Medulla oblongata (tissue), 1 donor: ENCODE measurements around the gene GOT1.

Experiments
- DNase-seq: peaks from one replicate; pipeline ENCODE4 v3.0.0-alpha.2; 2015; ENCODE audit errors: extremely low spot score

The GOT1 gene

DNA sequence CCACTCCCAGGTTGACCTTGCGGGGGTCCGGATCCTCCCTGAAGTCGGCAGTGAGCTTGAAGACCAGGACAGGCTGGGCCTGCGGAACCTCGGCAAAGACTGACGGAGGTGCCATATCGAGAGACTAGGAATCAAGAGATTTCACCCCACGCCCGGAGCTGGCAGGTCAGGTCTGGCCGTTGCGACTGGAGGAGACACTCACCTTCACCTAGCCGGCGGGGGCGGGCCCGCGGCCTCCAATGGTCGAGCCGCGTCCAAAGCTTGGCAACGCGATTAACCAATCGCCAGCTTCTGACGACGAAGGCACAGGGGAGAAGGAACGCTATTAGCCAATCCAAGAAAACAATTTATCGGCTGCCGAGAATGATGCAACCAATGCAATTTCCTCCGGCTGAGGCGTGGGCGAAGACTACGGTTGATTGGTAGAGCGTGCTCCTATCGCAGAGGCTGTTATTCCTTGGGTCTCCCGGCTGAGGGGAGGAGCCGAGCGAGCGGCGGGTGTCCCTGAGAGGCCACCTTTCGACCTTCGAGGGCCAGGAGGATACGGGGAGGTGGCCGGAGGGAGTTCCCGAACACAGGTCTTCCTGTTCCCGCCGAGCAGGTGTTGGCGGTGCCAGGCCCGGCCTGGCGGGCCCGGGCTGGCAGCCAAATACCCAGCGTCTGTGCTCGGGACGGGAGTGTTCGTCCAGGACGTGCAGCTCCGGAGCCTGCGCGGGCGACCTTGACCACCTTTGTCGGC lies at the start of gene GOT1:
GOT1 (minus strand) TSS at position 174 of the 739 bp plus-strand sequence; CDS start at position 115, 59 bp downstream.
- peak; percentile 100 for DNase-seq

DNA sequence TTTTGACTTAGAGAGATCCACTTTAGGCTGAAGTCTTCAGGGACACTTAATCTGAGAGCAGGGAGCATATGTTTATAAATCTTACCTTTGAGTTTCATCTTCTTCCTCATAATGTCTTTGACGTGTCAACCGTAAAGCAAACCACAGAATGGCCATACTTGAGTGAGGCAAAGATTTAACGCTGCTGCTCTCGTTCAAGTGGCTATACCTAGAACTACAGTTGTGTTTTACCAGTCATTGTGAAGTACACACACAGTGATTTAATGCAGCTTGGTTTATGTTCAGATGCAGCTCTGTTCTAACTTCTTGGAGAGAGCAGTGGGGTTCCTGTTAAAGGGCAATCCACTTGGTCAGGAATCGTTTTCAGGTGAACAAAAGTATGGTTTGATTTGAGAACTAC lies 39.9 kb upstream of the GOT1 start:
- no peak for DNase-seq

DNA sequence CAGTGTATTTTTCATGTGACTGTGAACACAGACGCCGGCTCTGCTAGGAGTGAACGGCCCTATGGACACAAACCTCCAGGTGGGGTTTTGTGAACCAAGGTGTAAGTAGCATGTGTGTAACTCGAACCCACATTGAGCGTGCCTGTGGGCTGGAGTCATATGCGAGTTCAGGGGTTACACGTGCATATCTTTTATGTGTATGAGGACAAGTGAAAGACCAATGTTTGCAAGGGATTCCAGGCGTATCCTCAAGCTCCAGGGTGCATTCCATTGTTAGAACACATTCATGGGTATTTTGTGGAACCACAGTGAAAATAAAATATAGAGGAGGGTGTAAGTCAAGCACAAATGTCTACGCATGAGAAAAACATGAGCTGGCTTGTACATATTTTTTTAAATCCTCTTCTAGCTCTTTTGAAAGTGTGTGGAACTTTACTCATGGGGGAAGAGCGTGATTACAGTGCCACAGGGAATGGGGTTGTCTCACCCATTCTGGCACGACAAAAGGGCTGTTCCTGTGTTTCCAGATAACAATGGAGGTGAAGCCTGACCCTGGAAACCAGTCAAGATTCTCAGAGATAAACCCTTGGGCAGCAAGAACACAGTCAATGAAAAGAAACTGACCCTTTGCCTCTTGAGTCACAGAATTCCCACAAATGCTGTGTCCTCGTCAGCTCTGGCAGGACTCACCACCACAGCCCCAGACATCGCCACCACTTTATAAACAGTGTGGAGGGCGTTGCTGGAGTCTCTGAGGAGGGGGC lies 37.0 kb upstream of the GOT1 start:
- DNase-seq: no peak

DNA sequence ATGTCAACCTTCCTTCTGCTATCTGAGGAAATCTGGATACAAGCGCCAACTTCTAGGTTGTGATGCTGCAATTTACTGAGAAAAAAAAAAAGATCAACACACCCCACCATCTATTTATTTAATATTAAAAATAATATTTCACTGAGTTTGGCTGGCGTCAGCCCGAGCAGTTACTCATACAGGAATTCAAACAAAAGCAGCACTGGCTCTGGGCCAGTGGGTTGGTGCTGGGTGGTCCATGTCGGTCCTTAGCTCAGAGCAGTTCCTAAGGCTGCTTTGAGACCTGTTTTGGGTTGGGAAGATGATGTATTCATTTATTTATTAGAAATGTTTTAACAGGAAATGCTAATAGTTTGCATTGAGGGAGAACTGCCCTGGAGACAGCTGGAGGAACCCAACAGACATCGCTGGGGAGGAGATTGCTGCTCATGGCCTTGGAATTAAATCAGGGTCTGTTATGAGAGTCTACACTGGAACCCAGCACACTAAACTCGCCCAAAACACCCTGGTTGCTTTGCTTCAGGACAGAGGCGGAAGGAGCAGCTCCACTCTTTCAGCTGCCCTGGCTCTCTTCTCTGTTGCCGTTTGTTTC lies 36.3 kb upstream of the GOT1 start:
- no peak for DNase-seq

DNA sequence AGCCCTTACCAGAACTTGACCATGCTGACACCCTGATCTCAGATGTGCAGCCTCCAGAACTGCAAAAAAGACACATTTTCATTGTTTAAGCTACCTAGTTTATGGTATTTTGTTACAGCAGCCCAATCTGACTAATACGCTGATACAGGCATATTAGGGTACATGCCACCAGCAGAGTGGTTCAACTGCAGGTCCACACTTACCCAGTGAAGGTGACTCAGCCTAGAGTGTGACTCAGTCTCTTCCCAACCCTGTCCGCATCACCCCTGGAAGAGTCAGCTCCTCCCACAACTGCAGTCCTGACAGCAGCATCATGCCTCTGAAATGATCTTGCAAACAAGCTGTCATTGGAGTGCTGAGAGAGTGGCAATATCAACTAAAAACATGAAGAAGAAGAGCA lies 30.8 kb upstream of the GOT1 start:
- DNase-seq: no peak

DNA sequence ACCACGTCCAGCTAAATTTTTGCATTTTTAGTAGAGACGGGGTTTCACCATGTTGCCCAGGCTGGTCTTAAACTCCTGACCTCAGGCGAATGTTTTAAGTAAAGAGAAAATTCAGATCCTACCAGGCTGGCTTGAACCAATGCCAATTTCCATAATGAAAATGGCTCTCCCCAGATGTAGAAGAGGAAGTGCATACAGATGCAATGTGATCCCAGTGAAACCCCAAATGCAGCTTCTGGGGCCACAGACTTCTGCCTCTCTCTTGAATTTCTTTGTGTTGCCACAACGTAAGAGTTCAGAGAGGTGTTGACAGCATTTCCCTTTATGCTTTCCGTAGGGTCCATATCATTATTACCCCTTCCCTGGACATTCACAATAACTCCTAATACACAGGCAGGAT lies 29.6 kb upstream of the GOT1 start:
- no peak for DNase-seq

DNA sequence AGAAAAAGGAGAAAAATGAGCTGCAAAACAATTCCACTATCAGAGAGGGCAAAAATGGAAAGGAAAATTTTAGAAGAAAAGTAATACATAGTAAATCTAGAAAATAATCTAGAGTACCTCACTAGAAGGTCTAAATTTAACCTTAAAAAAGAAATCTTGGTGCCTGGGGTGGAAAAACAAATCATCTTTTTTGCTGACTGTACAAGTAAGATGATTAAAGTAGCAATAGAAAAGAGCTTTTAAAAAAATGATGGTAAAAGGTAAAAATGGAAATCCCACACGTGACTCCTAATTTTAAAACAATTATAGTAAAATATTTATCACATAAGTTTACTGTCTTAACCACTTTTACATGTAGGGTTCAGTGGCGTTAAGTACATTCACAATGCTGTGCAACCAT lies 28.8 kb upstream of the GOT1 start:
- no peak for DNase-seq

DNA sequence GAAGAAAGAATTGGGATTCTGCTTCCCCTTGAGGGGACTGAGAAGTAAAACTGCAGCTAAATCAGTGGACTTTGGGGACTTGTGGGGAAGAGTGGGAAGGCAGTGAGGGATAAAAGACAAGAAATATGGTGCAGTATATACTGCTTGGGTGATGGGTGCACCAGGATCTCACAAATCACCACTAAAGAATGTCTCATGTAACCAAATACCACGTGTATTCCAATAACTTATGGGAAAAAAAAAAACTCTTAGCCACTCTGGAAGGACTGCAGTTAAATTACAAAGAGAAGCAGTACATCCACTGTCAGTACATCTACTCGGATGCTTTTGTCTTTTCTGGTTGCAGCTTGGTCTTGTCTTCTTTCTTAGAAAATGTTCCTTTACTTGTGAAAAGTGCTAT lies 27.4 kb upstream of the GOT1 start:
- no peak for DNase-seq

DNA sequence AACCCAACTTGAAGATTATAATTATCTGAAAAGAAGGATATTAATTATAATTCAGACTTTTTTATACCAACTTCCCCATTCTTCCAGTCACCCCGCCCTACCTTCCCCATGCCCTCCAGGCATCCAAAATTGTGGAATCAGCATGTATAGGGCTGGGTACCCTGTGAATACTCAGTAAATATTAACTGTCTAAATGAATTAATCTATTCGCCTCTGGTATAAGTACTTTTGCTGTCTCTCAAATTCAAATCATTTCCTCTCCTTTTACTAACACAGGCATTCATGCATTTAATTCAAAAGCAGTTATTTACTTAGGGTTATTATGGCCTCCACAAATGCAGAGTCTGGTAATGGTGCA lies 26.5 kb upstream of the GOT1 start:
- no peak for DNase-seq

DNA sequence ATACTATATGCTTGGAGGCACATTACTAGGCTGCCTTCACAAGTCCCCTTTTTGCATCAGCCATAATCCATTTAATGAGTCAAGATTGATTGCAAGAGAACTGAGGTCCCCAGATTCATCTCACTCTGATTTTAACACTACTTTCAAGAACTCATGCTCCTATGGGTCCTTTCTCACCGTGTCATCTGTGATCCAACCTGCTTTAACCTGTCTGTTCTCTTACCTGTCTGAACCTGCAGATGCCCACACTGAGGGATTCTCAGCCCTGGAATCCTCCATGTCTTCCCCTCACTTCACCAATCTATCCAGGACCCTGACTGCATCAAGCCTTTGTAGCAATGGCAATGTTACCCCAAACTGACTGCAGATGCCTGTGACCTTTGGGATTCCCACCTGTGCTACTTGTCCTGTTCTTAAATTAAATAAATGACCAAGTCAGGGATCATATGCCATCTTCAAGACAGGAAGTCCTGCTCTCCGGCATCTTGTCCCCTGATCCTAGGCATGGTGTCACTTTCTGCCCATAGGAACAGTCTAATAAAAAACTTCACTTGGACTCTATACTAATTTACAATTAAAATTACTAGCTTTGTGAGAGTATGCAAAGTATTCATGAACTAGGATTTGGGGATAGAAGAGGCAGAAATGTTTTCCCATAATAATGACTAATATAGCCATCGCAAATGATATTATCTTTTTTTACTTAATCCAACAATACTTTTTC lies 25.9 kb upstream of the GOT1 start:
- no peak for DNase-seq

DNA sequence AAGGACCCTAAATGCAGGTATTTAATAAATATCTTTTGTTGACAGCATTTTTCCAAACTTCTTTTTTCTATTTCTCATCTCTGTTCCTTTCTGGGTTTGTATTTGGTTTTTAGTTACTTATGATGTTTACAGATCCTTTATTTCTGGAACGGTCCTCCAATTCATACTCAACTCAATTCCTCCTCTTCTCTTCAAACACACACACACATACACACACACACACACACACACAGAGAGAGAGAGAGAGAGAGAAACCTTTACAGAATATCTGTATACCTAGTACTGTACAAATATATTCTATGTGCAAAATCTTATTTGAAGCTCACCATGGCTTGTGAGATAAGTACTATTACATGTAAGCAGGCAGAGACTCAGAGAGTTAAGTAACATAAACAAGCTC lies 21.6 kb upstream of the GOT1 start:
- no peak for DNase-seq

DNA sequence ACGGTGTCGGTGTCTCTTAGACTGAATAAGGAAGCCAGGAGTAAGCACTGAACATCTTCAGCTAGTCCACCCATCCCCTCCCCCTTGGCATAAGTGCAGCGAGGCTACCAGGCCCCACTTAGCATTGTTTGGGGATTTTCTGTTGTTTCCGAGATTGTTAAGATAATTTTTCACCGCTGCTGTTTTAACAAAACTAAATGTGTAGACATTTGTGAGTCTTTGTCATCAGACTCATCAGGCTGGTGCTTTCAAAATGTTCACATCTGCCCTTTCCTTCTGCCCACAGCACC lies 21.0 kb upstream of the GOT1 start:
- no peak for DNase-seq

DNA sequence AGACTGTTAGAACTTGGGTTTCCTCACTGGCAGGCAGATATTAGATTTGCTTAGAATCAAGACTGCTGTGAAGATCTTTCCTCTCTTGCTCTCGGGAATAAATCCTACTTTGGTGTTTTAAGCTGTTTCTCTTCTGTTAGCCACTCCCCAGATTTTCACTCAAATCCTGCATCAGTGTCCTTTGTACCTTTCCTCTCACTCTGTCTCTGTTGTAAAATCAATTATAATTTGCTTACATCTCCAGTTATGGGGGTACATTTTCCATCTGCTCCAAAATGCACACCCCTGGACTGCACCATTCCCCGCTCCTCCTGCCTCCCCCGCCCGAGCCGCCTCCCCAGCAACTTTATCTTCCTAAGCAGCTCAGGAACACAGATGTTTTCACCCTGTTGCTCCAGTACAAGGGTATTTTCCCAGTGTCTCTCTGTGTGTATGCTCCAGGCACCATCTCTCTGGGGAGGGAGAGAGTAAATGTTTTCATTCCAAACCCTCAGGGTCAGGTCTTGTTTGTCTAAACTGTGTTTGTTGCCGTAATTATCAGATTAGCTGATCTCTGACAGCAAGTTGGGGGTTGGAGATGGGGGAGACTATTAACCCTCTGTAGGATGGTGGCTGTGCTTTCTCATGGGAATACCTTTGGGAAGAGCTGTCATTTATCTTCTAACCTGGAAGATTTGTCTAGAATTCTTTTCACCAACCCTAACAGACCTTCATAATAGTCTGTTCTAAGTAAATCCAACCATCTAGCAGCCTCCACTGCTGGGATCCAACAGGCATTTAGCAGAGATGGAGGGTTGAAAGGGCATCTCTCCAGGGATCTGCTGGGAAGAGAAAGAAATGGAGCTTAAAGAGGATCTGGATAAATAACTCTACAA lies 20.4 kb upstream of the GOT1 start:
- no peak for DNase-seq

DNA sequence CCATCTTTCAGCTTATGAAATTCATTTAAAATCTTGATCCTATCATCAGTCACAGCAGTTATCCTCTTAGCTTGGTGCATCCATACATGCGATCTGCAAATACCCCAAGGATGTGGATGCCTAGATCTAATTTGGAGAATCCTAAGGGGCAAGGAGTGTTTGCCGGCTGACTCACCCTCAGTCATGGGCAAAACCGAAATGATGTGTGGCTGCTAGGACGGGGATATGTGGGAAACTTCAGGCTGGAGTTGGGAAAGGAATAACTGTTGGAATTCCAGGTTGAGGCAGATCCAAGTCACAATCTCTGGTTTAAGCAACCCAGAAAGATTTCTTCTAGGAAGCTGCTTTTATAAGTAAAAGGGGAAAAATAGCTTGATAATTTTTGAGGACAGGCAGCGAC lies 19.7 kb upstream of the GOT1 start:
- no peak for DNase-seq

DNA sequence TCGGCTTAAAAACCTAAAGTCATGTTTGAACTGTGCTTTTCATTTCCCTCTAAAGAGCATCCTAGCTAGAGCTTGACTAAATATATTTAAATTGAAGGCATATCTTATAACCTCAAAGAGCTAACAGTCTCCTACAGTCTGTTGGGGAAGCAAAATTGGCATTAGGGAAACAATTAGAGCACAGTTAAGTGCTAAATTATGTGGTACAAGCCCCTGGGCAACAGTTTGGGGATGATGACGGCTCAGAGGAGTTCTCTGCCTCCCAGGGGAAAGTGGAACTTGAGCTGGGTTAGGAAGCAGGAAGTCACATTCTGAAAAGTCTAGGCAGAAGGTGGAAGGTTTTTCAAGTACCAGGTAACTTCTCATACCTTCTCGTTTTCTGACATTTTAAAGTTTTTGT lies 18.6 kb upstream of the GOT1 start:
- DNase-seq: no peak

DNA sequence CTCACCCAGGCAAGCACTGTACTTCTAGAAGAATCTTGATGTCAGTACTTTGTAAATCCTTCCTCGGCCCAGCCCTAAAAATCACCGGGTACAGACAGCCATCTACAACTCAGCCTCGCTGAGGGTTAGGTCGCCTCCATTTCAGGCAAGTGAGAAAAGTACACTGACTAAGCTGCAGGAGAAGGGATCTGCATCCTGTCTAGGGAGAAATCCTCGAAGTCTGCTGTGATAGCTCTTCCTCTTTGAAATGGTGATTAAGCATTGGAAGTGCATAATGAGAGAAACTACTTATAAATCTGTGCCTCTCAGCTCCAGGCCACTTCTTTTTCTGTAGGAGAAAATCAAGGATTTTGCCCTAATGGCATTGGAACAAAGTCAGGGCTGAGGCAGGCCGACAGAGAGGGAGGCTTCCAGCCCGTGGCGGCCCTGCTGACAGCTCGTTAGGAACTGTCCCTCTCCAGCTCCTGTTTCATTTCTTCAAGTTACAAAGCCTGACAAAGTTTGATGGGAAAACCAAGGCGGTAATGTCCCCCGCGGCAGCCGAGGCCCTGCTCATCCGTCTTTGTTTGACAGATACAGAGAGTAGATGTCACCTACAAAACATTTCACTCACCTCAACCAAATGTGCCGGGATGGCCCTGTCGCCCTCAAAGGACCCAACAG lies 14.1 kb upstream of the GOT1 start:
- no peak for DNase-seq

DNA sequence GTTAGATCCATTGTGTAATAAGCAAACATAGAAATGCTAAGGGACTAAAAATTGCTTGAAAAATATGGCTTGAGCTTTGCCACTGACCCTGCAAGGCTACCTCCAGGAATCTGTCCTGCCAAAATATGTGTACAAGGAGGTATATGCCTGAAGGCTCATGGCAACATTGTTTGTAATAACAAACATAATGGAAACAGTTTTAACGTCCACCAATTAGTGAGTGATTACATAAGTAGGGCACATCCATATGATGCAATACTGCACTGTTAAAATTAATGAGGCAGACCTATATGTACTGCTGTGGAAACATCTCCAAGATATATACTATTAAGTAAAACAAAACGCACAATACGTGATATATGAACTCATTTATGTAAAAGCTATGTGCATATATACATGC lies 13.1 kb upstream of the GOT1 start:
- no peak for DNase-seq

DNA sequence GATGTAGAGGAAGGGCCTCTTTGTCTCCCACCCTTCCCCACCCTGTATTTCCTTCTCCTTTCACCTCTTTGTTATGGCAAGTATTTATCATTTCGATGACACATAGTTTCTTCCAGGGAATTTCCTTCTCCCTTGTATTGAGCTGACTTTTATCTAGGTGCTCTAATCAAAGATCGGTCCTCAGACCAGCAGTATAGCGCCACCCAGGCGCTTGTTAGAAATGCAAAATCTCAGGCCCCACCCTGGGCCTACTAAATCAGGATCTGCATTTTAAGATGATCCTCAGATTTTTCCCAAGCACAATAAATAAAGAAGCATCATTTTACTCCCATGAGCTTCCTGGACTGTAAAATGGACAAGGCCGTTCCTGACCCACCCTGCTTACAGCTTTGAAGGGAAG lies 12.0 kb upstream of the GOT1 start:
- DNase-seq: no peak

DNA sequence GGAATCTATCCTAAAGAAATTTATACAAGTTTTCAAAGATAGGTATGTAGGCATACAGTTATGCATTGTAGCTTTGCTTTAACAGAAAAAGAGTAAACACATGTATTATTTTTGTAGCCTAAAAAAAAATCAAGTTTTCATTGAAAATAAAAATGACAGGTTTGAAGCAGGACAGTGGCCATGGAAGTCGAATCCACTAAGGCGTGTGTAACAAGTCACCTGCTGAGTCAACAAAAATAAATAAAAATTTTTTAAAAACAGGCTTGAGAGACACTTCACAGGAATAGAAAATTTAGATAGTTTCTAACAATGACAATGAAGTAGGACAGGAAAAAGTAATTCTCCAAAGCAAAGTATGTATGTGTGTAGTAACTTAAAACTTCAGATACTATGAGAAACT lies 8.5 kb upstream of the GOT1 start:
- no peak for DNase-seq

DNA sequence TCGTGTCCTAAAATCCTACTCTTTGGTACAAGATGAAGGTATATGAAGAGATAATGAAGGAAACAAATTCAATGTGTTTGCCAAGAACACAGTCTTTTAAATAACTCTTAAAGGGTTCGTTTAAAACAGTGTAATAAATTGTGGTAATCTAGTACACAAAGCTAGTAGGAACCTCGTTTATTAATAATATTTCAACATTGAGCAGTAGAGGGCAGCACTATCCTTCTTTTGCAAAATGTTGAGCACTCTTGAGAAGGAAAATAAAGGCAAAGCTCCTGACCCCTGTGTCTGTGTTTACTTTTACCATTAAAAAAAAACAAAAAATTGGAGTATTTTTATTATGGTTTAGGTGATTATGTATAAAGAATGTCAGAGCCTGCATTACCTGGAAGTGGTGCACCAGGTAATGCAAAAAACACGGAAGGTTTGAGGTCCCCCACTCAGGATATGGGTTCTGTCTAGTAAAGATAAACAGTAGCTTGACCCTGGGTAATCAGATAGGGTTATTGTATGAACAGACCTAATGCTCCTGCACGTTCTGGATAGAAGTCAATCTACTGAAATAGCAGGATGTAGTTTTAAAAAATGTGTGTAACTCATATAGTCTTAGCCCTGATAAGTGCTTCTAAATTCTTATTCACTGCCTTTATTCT lies 5.7 kb upstream of the GOT1 start:
- DNase-seq: peak; percentile 84
